ENCODE data around the gene LRCH4. TPM values are rescaled to one million over a fixed set of nuclear protein-coding genes. Genes with fewer than 3 reads are reported as not detected.

Gene LRCH4
- total and polyA plus RNA-seq, 9 of the 15 experiments (the other 6 are each of a cell fraction or from before 2014, with no cell fraction given): 0.06 to 63.3 (median 15.0) TPM

DNA sequence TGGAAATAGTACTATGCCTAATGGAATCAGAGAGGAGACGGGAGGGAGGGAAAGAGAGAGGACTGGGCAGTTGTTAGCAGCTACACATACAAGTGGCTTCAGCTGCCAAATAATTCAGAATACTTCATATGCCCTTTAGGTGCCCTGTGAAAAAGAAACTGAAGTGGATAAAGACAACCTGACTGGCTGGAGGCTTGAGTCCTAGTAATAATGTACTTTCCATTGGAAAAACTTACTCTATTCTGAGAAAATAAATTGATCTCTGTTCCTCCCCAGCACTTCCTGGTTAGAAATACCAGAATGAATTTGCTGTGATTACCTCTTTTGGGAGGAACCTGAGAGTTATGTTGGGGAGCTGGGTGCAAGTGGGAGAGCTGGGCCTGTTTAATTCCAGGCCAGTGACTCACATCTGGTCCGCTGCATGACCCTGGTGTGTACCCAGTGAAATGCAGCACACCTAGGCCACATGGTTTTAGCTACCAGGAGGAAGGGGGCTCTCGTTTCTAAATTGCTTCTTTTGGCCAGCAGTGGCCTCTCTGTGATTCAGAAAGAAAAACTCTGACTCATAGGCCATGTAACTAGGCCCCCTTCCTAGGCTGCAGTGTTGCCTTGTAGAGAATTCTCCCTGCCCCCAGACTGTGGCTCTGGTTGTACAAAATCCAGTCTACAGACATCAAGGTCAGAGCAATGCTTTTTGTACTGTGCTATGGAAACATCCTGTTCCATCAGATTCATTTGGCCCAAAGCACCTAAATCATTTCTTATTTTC, 40.4 kb downstream of the LRCH4 start (continued):
- TF ChIP-seq NELFE (IDR thresholded peaks at IDR 0.05; ENCODE audit: insufficient read depth, insufficient read length) (no peak), KDM1A (IDR thresholded peaks at IDR 0.05) (peak in 1 of 2 experiments; percentile 33; a peak in 1 of 4 replicates), ZNF449 (CRISPR knock-in tag; IDR thresholded peaks at IDR 0.05) (no peak), CREM (IDR thresholded peaks at IDR 0.05; ENCODE audit: low read depth) (no peak), STAT5A (IDR thresholded peaks at IDR 0.05; ENCODE audit: borderline replicate concordance, low read length) (no peak), CHD4 (IDR thresholded peaks at IDR 0.05; ENCODE audit: insufficient read depth, insufficient replicate concordance, low read depth, low read length, poor library complexity, severe bottlenecking) (no peak), HDAC2 (IDR thresholded peaks at IDR 0.05) (0 out of 2 replicates have a peak, but pooled peaks have one; percentile 38), ZNF318 (IDR thresholded peaks at IDR 0.05; ENCODE audit: borderline replicate concordance in 1 of 2, low read depth in 1 of 2) (no peak)
- TF ChIP-seq, protein P1, sequence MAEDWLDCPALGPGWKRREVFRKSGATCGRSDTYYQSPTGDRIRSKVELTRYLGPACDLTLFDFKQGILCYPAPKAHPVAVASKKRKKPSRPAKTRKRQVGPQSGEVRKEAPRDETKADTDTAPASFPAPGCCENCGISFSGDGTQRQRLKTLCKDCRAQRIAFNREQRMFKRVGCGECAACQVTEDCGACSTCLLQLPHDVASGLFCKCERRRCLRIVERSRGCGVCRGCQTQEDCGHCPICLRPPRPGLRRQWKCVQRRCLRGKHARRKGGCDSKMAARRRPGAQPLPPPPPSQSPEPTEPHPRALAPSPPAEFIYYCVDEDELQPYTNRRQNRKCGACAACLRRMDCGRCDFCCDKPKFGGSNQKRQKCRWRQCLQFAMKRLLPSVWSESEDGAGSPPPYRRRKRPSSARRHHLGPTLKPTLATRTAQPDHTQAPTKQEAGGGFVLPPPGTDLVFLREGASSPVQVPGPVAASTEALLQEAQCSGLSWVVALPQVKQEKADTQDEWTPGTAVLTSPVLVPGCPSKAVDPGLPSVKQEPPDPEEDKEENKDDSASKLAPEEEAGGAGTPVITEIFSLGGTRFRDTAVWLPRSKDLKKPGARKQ (CRISPR knock-in tag; IDR thresholded peaks at IDR 0.05): no peak
- TF ChIP-seq, protein P2, sequence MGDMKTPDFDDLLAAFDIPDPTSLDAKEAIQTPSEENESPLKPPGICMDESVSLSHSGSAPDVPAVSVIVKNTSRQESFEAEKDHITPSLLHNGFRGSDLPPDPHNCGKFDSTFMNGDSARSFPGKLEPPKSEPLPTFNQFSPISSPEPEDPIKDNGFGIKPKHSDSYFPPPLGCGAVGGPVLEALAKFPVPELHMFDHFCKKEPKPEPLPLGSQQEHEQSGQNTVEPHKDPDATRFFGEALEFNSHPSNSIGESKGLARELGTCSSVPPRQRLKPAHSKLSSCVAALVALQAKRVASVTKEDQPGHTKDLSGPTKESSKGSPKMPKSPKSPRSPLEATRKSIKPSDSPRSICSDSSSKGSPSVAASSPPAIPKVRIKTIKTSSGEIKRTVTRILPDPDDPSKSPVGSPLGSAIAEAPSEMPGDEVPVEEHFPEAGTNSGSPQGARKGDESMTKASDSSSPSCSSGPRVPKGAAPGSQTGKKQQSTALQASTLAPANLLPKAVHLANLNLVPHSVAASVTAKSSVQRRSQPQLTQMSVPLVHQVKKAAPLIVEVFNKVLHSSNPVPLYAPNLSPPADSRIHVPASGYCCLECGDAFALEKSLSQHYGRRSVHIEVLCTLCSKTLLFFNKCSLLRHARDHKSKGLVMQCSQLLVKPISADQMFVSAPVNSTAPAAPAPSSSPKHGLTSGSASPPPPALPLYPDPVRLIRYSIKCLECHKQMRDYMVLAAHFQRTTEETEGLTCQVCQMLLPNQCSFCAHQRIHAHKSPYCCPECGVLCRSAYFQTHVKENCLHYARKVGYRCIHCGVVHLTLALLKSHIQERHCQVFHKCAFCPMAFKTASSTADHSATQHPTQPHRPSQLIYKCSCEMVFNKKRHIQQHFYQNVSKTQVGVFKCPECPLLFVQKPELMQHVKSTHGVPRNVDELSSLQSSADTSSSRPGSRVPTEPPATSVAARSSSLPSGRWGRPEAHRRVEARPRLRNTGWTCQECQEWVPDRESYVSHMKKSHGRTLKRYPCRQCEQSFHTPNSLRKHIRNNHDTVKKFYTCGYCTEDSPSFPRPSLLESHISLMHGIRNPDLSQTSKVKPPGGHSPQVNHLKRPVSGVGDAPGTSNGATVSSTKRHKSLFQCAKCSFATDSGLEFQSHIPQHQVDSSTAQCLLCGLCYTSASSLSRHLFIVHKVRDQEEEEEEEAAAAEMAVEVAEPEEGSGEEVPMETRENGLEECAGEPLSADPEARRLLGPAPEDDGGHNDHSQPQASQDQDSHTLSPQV (IDR thresholded peaks at IDR 0.05): peak; percentile 54

Measured in K562 (cell line).